HepG2 (cell line): ENCODE results near the gene CMIP. TPM values are rescaled to one million over a fixed set of nuclear protein-coding genes. Genes with fewer than 3 reads are reported as not detected.

Experiments
- JDP2 ChIP-seq: sonication (generic); formaldehyde crosslinking; IDR thresholded peaks from 2 replicates; pipeline ENCODE4 v1.8.1; 2022; ENCODE audit warnings: missing genetic modification reagents, borderline replicate concordance
- ZBTB40 ChIP-seq, 2 experiments: fragments of 450-650 bp in 1 of 2; sonication (generic) in 1 of 2; formaldehyde crosslinking in 1 of 2; IDR thresholded peaks; 2 replicates each; pipeline versions ENCODE4 v1.6.1 to v1.8.0; 2016 to 2022; ENCODE audit warnings: antibody characterized with exemption in 1 of 2, mild to moderate bottlenecking in 1 of 2, missing genetic modification reagents in 1 of 2
- polyA plus RNA-seq, 8 experiments: library from polyadenylated mRNA; depleted of rRNA in 3 of 8; stranded (reverse) in 7 of 8; unstranded in 1 of 8; fragments of >200 nt; fragmentation: Illumina TruSeq in 4 of 8; extraction: Trizol in 4 of 8; gene quantifications; 2 replicates each; pipeline versions ENCODE4 v1.2.1 to v1.2.3, GENCODE V29; 2011 to 2016; ENCODE audit warnings: low read depth in 4 of 8, missing spikeins in 1 of 8, mixed read lengths in 1 of 8; ENCODE audit not compliant: insufficient read depth in 1 of 8
- total RNA-seq, 5 experiments: library from RNA; depleted of rRNA; stranded (reverse); fragments of >200 nt; fragmentation: Illumina TruSeq; extraction: Trizol; gene quantifications; 2 replicates each; pipeline ENCODE4 v1.2.3, GENCODE V29; 2016; ENCODE audit warnings: low read depth in 1 of 5

CMIP gene
- total and polyA plus RNA-seq, 2 of the 13 experiments (the other 11 are each of a cell fraction or from before 2014, with no cell fraction given), result 10.9 to 18.1 TPM

DNA sequence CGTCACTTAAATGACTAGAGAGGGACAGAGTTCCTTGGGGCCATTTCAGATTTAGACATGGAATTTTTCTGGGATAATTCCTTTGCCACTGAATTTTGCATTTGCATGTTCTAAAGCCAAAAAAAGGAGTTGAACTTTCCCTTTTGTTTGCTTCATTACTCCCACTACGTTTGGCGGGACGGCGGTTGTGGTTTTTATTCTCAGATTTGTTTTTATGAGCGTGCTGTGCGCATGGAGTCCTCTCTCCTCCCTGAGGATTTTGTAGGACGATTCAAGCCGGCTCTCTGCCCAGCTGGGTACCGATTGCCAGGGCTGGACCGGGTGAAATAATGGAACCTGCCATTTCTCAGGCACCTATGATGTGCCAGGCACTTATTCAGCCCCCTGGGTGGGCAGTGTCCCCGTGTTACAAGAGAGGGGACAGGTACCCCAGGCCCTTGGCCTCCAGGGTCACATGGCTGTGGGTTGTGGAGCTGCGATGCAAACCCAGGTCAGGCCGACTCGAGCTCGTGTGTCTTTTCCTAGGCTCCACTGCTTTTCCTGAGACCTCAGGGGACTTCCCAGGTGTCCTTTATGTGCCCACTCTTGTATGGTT, 18.8 kb downstream of the CMIP start (continued):
- TF ChIP-seq ZBTB40 (IDR thresholded peaks at IDR 0.05) (no peak), ZBTB40 (CRISPR knock-in tag; IDR thresholded peaks at IDR 0.05) (0 out of 2 replicates have a peak, but pooled peaks have one; percentile 26), JDP2 (CRISPR knock-in tag) (no peak)
- TF ChIP-seq, all 625 proteins: peak for 2
